SK-N-SH (cell line): ENCODE measurements around the gene SNTG2. TPM values are rescaled to one million over a fixed set of nuclear protein-coding genes. Genes with fewer than 3 reads are reported as not detected.

ENCODE experiments used
- CTCF ChIA-PET: fragments of 300-600, 350-600 bp; formaldehyde crosslinking; extraction: SDS; loops from one replicate; lab custom pipeline; 2021; lab: Yijun Ruan, JAX
- POLR2A ChIA-PET: fragments of 350-600 bp; sonication (Branson Sonifier 250); formaldehyde crosslinking; extraction: SDS; loops from one replicate; lab custom pipeline; 2020; ENCODE audit warnings: antibody characterized with exemption, inconsistent platforms; lab: Yijun Ruan, JAX
- DNase-seq: peaks from one replicate; pipeline ENCODE4 v3.0.0; 2012
- H2AFZ ChIP-seq: fragments of 200-600 bp; sonication (generic); 2 replicates; pipeline ENCODE4 v1.8.1; 2016; ENCODE audit warnings: antibody characterized with exemption, mild to moderate bottlenecking, low read depth
- H3F3A ChIP-seq: fragments of 200-600 bp; sonication (generic); replicated peaks from 2 replicates; pipeline ENCODE3; 2016; ENCODE audit warnings: antibody characterized with exemption, mild to moderate bottlenecking; ENCODE audit not compliant: insufficient read depth
- H3K27ac ChIP-seq, 2 experiments: fragments of 200-500 bp in 1 of 2; fragments of 200-600 bp in 1 of 2; sonication (Bioruptor generic) in 1 of 2; sonication (generic), shearing (Covaris generic) in 1 of 2; 2 replicates each; pipeline versions ENCODE4 v1.5.1 to v1.6.1; 2014 to 2016; ENCODE audit warnings: low read depth in 2 of 2, inconsistent platforms in 1 of 2, low read length in 1 of 2, mild to moderate bottlenecking in 1 of 2, mixed read lengths in 1 of 2
- H3K27me3 ChIP-seq: fragments of 200-600 bp; sonication (generic), shearing (Covaris generic); 2 replicates; pipeline ENCODE4 v1.6.1; 2016; ENCODE audit warnings: mixed run types; ENCODE audit not compliant: insufficient read depth
- H3K36me3 ChIP-seq, 2 experiments: fragments of 200-500 bp in 1 of 2; fragments of 200-600 bp in 1 of 2; sonication (Bioruptor generic) in 1 of 2; sonication (generic) in 1 of 2; replicated peaks in 1 of 2; 2 replicates each; pipeline versions ENCODE3 to v1.5.1; 2014 to 2016; ENCODE audit warnings: low read length in 1 of 2, mild to moderate bottlenecking in 1 of 2; ENCODE audit not compliant: insufficient read depth in 2 of 2, control insufficient read depth in 1 of 2
- H3K4me1 ChIP-seq, 2 experiments: fragments of 200-500 bp in 1 of 2; fragments of 200-600 bp in 1 of 2; sonication (Bioruptor generic) in 1 of 2; sonication (generic), shearing (Covaris generic) in 1 of 2; 2 replicates each; pipeline versions ENCODE4 v1.5.1 to v1.6.1; 2014 to 2016; ENCODE audit warnings: low read depth in 1 of 2, low read length in 1 of 2, mixed run types in 1 of 2; ENCODE audit not compliant: insufficient read depth in 2 of 2, control insufficient read depth in 1 of 2
- H3K4me2 ChIP-seq: fragments of 200-600 bp; sonication (generic), shearing (Covaris generic); 2 replicates; pipeline ENCODE4 v1.6.1; 2017; ENCODE audit warnings: mixed run types
- H3K4me3 ChIP-seq, 2 experiments: fragments of 200-500 bp in 1 of 2; fragments of 200-600 bp in 1 of 2; sonication (Bioruptor generic) in 1 of 2; sonication (generic), shearing (Covaris generic) in 1 of 2; 2 replicates each; pipeline versions ENCODE4 v1.5.1 to v1.8.1; 2014 to 2016; ENCODE audit warnings: low read depth in 2 of 2, inconsistent platforms in 1 of 2, low read length in 1 of 2, mild to moderate bottlenecking in 1 of 2, mixed read lengths in 1 of 2, moderate library complexity in 1 of 2
- H3K79me2 ChIP-seq: fragments of 200-600 bp; sonication (generic); 2 replicates; pipeline ENCODE4 v1.8.1; 2017; ENCODE audit warnings: mild to moderate bottlenecking; ENCODE audit not compliant: insufficient read depth
- H3K9ac ChIP-seq: fragments of 200-600 bp; sonication (generic); 2 replicates; pipeline ENCODE4 v1.6.1; 2017; ENCODE audit warnings: mixed run types
- H3K9me2 ChIP-seq: fragments of 200-600 bp; sonication (generic); 2 replicates; pipeline ENCODE4 v1.6.1; 2017; ENCODE audit warnings: mixed run types
- H3K9me3 ChIP-seq: fragments of 200-600 bp; sonication (generic); 2 replicates; pipeline ENCODE4 v1.6.1; 2017; ENCODE audit warnings: mixed run types, mild to moderate bottlenecking, moderate library complexity
- H4K20me1 ChIP-seq: fragments of 200-600 bp; sonication (generic); 2 replicates; pipeline ENCODE4 v1.6.1; 2017; ENCODE audit warnings: mild to moderate bottlenecking, mixed run types; ENCODE audit not compliant: insufficient read depth
- CHD2 ChIP-seq: fragments of 150-350 bp; IDR thresholded peaks from 2 replicates; pipeline ENCODE4 v1.6.1; 2018; ENCODE audit warnings: low read length; ENCODE audit not compliant: partially characterized antibody
- ELF1 ChIP-seq: IDR thresholded peaks from 2 replicates; pipeline ENCODE4 v1.4.0; 2012
- EZH2phosphoT487 ChIP-seq: fragments of 200-600 bp; sonication (generic); IDR thresholded peaks from 2 replicates; pipeline ENCODE4 v1.6.1; 2017; ENCODE audit warnings: low read depth, mixed run types, mild to moderate bottlenecking, antibody characterized with exemption, moderate library complexity, borderline replicate concordance
- FOSL2 ChIP-seq: IDR thresholded peaks from 2 replicates; pipeline ENCODE4 v1.4.0; 2012; ENCODE audit warnings: low read depth, mild to moderate bottlenecking, moderate library complexity, borderline replicate concordance
- FOXJ3 ChIP-seq: sonication (generic); formaldehyde crosslinking; IDR thresholded peaks from 2 replicates; pipeline ENCODE4 v1.5.1; 2020; ENCODE audit warnings: mild to moderate bottlenecking, missing genetic modification reagents
- IRF3 ChIP-seq: fragments of 150-350 bp; IDR thresholded peaks from 2 replicates; pipeline ENCODE4 v1.6.1; 2016; ENCODE audit warnings: mild to moderate bottlenecking, low read depth, low read length
- JUND ChIP-seq: IDR thresholded peaks from 2 replicates; pipeline ENCODE4 v1.4.0; 2012
- MAX ChIP-seq: IDR thresholded peaks from 2 replicates; pipeline ENCODE4 v1.4.0; 2012; ENCODE audit warnings: low read depth
- MEF2A ChIP-seq: IDR thresholded peaks from 2 replicates; pipeline ENCODE4 v1.4.0; 2012; ENCODE audit warnings: low read depth, borderline replicate concordance
- NRF1 ChIP-seq: IDR thresholded peaks from 2 replicates; pipeline ENCODE4 v1.6.1; 2012; ENCODE audit warnings: low read depth, mild to moderate bottlenecking, low read length
- RCOR1 ChIP-seq: fragments of 150-350 bp; IDR thresholded peaks from 2 replicates; pipeline ENCODE4 v1.6.1; 2017; ENCODE audit warnings: antibody characterized with exemption, low read length
- RXRA ChIP-seq: IDR thresholded peaks from 2 replicates; pipeline ENCODE4 v1.4.0; 2012; ENCODE audit warnings: low read depth, mild to moderate bottlenecking, borderline replicate concordance
- TCF12 ChIP-seq: IDR thresholded peaks from 2 replicates; pipeline ENCODE4 v1.4.0; 2012
- TEAD4 ChIP-seq: IDR thresholded peaks from 2 replicates; pipeline ENCODE4 v1.4.0; 2012; ENCODE audit warnings: mild to moderate bottlenecking, borderline replicate concordance; ENCODE audit not compliant: insufficient read depth
- USF1 ChIP-seq: IDR thresholded peaks from 2 replicates; pipeline ENCODE4 v1.4.0; 2012; ENCODE audit warnings: low read depth, borderline replicate concordance
- YY1 ChIP-seq: IDR thresholded peaks from 2 replicates; pipeline ENCODE4 v1.4.0; 2012; ENCODE audit warnings: low read depth, mild to moderate bottlenecking
- WGBS: methylation state at CpG from one replicate; pipeline ENCODE4 v1.1.6; 2017; ENCODE audit warnings: low lambda C conversion rate; 5-methylcytosine and 5-hydroxymethylcytosine counted together
- polyA plus RNA-seq, 3 experiments: library from polyadenylated mRNA; depleted of rRNA; stranded (reverse); fragments of >200 nt; gene quantifications; 2 replicates each; pipeline ENCODE4 v1.2.3, GENCODE V29; 2012
- TF ChIP-seq, protein P1 (sequence below): fragments of 200-600 bp; sonication (generic); IDR thresholded peaks from 2 replicates; pipeline ENCODE4 v1.6.1; 2017; ENCODE audit warnings: antibody characterized with exemption, mild to moderate bottlenecking, moderate library complexity
- TF ChIP-seq, protein P2 (sequence below): fragments of 150-350 bp; IDR thresholded peaks from 2 replicates; pipeline ENCODE4 v1.6.1; 2017; ENCODE audit warnings: antibody characterized with exemption, low read length, low read depth, borderline replicate concordance
- TF ChIP-seq, protein P3 (sequence below): IDR thresholded peaks from 2 replicates; pipeline ENCODE4 v1.4.0; 2012; ENCODE audit warnings: low read depth, borderline replicate concordance

Gene SNTG2
- polyA plus RNA-seq, 1 of the 3 experiments (the other 2 are of a cell fraction): not detected

- TF ChIP-seq, protein P1, sequence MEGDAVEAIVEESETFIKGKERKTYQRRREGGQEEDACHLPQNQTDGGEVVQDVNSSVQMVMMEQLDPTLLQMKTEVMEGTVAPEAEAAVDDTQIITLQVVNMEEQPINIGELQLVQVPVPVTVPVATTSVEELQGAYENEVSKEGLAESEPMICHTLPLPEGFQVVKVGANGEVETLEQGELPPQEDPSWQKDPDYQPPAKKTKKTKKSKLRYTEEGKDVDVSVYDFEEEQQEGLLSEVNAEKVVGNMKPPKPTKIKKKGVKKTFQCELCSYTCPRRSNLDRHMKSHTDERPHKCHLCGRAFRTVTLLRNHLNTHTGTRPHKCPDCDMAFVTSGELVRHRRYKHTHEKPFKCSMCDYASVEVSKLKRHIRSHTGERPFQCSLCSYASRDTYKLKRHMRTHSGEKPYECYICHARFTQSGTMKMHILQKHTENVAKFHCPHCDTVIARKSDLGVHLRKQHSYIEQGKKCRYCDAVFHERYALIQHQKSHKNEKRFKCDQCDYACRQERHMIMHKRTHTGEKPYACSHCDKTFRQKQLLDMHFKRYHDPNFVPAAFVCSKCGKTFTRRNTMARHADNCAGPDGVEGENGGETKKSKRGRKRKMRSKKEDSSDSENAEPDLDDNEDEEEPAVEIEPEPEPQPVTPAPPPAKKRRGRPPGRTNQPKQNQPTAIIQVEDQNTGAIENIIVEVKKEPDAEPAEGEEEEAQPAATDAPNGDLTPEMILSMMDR: no peak
Measured at GRCh38 chr2:1049691-1050090, 99.0 kb downstream of the SNTG2 start (continued).

DNA sequence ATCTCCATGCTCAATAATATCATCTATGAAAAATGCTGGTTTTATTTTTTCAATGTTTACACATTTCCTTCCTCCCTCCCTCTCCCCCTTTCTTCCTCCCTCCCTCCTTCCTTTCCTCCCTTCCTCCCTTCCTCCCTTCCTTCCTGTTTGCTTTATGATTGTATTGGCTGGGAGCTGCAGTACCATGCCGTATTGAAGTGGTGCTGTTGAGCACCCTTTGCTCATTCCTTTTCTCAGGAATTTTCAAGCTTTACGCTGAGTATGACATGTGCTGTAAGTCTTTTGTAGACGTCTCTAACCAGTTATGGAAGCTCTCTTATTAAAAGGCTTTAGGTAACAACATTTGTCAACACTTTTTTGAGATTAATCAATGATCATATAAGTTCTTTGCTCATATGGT lies 100.4 kb downstream of the SNTG2 start:
- no peak overlapping the region; a peak in 1 of 4 replicates for H3K4me3 ChIP-seq
- no peaks in the 10 kb centered on the region for H3K79me2 ChIP-seq
- TF ChIP-seq ELF1: no peak
- POLR2A ChIA-PET: no interaction called here
- H3K27me3 ChIP-seq: no peaks in the 10 kb centered on the region
- H4K20me1 ChIP-seq: no peaks in the 10 kb centered on the region
- no peak overlapping the region for H3K4me2 ChIP-seq
- 26% methylated on average over 3 of the region's 3 CpGs for WGBS
- no peaks in the 10 kb centered on the region for H3K36me3 ChIP-seq
- H3K4me1 ChIP-seq: peaks cover 0 to 19% of the 10 kb centered on the region in 2 experiments; a peak in 2 of 4 replicates
- CTCF ChIA-PET: interaction anchor here (0.8 to 3.1 kb wide), 15 partner anchors 10 to 430 kb away, joined by 3 to 19 read pairs (median 4); no protein-coding TSS in a partner anchor
- H3K9ac ChIP-seq: no peak overlapping the region
- peaks cover 5% of the 10 kb centered on the region for H3K9me3 ChIP-seq
- DNase-seq: peak; percentile 44
- H2AFZ ChIP-seq: no peak overlapping the region
- H3K9me2 ChIP-seq: no peaks in the 10 kb centered on the region
- H3F3A ChIP-seq: no peaks in the 10 kb centered on the region
- no peak overlapping the region for H3K27ac ChIP-seq

DNA sequence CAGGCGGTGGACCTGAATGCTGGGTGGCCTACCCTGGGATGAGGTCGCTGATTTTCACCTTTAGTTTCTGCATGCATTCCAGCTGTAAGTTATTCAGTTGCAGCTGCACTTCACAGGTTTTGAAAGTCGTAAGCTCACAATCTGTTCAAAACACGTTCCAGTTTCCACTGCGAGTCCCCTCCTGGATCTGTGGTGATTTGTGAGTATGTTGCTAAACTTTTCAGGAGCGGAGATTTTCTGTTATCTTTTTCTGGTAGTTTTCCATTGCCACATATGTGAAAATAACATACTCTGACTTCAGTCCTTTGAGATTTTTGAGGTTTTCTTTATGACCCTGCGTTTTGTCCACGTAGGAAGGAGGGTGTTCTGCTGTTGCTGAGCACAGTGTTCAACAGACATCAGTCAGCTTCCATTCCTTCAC lies 102.1 kb downstream of the SNTG2 start:
- no peaks in the 10 kb centered on the region for H3K36me3 ChIP-seq
- ChIA-PET POLR2A (no interaction called here), CTCF (interaction anchor here (1.1 to 3.1 kb wide), 4 partner anchors 10 to 35 kb away, joined by 3 to 19 read pairs (median 6); no protein-coding TSS in a partner anchor)
- H3K9ac ChIP-seq: no peak overlapping the region
- no peaks in the 10 kb centered on the region for H3K27me3 ChIP-seq
- WGBS: 48% methylated on average over 8 of the region's 8 CpGs
- H3K4me1 ChIP-seq: peaks cover 0 to 19% of the 10 kb centered on the region in 2 experiments; a peak in 2 of 4 replicates
- peaks cover 5% of the 10 kb centered on the region for H3K9me3 ChIP-seq
- no peaks in the 10 kb centered on the region for H3F3A ChIP-seq
- H3K79me2 ChIP-seq: no peaks in the 10 kb centered on the region
- H3K9me2 ChIP-seq: no peaks in the 10 kb centered on the region
- H2AFZ ChIP-seq: no peak overlapping the region
- H4K20me1 ChIP-seq: no peaks in the 10 kb centered on the region
- no peak overlapping the region for H3K27ac ChIP-seq
- H3K4me3 ChIP-seq: peak overlapping the region in 1 of 2 experiments; percentile 37; a peak in 1 of 4 replicates
- H3K4me2 ChIP-seq: no peak overlapping the region
- DNase-seq: no peak
- no peak for TF ChIP-seq ELF1
- TF ChIP-seq YY1: no peak
- TF ChIP-seq JUND: no peak
- no peak for TF ChIP-seq RCOR1
- TF ChIP-seq IRF3: no peak
- no peak for TF ChIP-seq TCF12
- no peak for TF ChIP-seq CHD2
- no peak for TF ChIP-seq FOSL2
- TF ChIP-seq, protein P2, sequence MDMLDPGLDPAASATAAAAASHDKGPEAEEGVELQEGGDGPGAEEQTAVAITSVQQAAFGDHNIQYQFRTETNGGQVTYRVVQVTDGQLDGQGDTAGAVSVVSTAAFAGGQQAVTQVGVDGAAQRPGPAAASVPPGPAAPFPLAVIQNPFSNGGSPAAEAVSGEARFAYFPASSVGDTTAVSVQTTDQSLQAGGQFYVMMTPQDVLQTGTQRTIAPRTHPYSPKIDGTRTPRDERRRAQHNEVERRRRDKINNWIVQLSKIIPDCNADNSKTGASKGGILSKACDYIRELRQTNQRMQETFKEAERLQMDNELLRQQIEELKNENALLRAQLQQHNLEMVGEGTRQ: no peak
- no peak for TF ChIP-seq NRF1
- no peak for TF ChIP-seq EZH2phosphoT487
- no peak for TF ChIP-seq MEF2A
- TF ChIP-seq MAX: no peak
- no peak for TF ChIP-seq TEAD4
- TF ChIP-seq, protein P3, sequence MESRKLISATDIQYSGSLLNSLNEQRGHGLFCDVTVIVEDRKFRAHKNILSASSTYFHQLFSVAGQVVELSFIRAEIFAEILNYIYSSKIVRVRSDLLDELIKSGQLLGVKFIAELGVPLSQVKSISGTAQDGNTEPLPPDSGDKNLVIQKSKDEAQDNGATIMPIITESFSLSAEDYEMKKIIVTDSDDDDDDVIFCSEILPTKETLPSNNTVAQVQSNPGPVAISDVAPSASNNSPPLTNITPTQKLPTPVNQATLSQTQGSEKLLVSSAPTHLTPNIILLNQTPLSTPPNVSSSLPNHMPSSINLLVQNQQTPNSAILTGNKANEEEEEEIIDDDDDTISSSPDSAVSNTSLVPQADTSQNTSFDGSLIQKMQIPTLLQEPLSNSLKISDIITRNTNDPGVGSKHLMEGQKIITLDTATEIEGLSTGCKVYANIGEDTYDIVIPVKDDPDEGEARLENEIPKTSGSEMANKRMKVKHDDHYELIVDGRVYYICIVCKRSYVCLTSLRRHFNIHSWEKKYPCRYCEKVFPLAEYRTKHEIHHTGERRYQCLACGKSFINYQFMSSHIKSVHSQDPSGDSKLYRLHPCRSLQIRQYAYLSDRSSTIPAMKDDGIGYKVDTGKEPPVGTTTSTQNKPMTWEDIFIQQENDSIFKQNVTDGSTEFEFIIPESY: no peak
- no peak for TF ChIP-seq RXRA
- TF ChIP-seq USF1: no peak
- TF ChIP-seq FOXJ3 (CRISPR knock-in tag): no peak
